Suprapubic skin (tissue), 4 donors: Measurements from ENCODE around the gene RAB17. TPM values are rescaled to one million over a fixed set of nuclear protein-coding genes. Genes with fewer than 3 reads are reported as not detected.
A peak's percentile ranks its signal among the peaks of the same experiment; 100 is the strongest.

Experiments used
- DNase-seq, 2 donors: peaks; one replicate each; pipeline ENCODE4 v3.0.0-alpha.2; 2019; ENCODE audit warnings: low spot score in 2 of 2
- H3K27ac ChIP-seq: fragments of 200-600 bp; sonication (generic); one replicate; pipeline ENCODE4 v1.5.1; 2019
- H3K27me3 ChIP-seq: fragments of 200-600 bp; sonication (generic); one replicate; pipeline ENCODE4 v1.5.1; 2019
- H3K36me3 ChIP-seq: fragments of 200-600 bp; sonication (generic); one replicate; pipeline ENCODE4 v1.5.1; 2019
- H3K4me1 ChIP-seq: fragments of 200-600 bp; sonication (generic); one replicate; pipeline ENCODE4 v1.5.1; 2019
- H3K4me3 ChIP-seq: fragments of 200-600 bp; sonication (generic); one replicate; pipeline ENCODE4 v1.5.1; 2019; ENCODE audit warnings: mild to moderate bottlenecking
- H3K9me3 ChIP-seq: fragments of 200-600 bp; sonication (generic); one replicate; pipeline ENCODE4 v1.5.1; 2019
- CTCF ChIP-seq, 2 donors: fragments of 200-600 bp in 1 of 2; fragments of 450-650 bp in 1 of 2; sonication (generic) in 1 of 2; IDR thresholded peaks; one replicate each; pipeline ENCODE4 v1.5.1; 2016 to 2019; ENCODE audit warnings: antibody characterized with exemption in 2 of 2, mild to moderate bottlenecking in 1 of 2, moderate library complexity in 1 of 2
- EP300 ChIP-seq: sonication (generic); formaldehyde crosslinking; IDR thresholded peaks from one replicate; pipeline ENCODE4 v1.6.1; 2017; ENCODE audit warnings: antibody characterized with exemption
- POLR2A ChIP-seq, 2 donors: fragments of 450-650 bp; IDR thresholded peaks; one replicate each; pipeline ENCODE4 v1.6.1; 2017; ENCODE audit warnings: antibody characterized with exemption in 2 of 2, mild to moderate bottlenecking in 2 of 2, moderate library complexity in 2 of 2
- POLR2AphosphoS5 ChIP-seq, 3 donors: sonication (generic); formaldehyde crosslinking; IDR thresholded peaks; one replicate each; pipeline ENCODE4 v1.6.1; 2017; ENCODE audit warnings: antibody characterized with exemption in 3 of 3
- WGBS: methylation state at CpG from one replicate; pipeline ENCODE4 v1.1.5; 2018; 5-methylcytosine and 5-hydroxymethylcytosine counted together
- total RNA-seq, 4 donors: library from RNA; depleted of rRNA; stranded (reverse); fragments of >200 nt; gene quantifications; one replicate each; pipeline ENCODE4 v1.1.0, GENCODE V29; 2016

Gene RAB17
- total RNA-seq, 4 donors from 2014 or later, result 3.3 to 8.5 (median 6.0) TPM

GRCh38 chr2:237563816-237564215 is 26.7 kb downstream of the RAB17 start:
- Histone ChIP-seq H3K27ac (no peak overlapping the region), H3K4me1 (peaks cover 12% of the 10 kb centered on the region), H3K27me3 (peaks cover 16% of the 10 kb centered on the region), H3K9me3 (no peaks in the 10 kb centered on the region), H3K4me3 (no peak overlapping the region), H3K36me3 (no peaks in the 10 kb centered on the region)
- DNase-seq, result no peak
- TF ChIP-seq CTCF (IDR thresholded peaks at IDR 0.05) (no peak), POLR2AphosphoS5 (IDR thresholded peaks at IDR 0.05) (no peak), POLR2A (IDR thresholded peaks at IDR 0.05) (no peak), EP300 (no peak)
- WGBS, result 39% methylated on average over 13 of the region's 14 CpGs

DNA sequence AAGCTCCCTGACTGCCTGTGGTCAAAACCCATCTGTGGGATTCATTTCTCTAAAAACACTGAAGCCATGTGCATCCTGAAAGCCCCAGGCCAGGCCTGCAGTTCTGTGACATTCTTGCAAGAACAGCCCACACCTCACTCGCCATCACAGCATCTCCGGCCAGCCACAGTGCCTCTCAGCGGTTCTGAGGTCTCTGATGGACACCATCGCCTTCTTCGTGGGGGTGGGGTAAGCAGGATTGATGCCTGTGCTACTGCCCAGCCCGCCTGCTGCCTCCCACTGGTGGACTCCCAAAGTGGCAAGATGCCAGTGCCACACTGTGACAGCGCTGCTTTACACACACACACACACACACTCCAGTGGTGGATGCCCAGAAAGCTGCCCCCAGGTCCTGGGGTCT is 29.3 kb downstream of the RAB17 start:
- WGBS, result 94% methylated on average over 5 of the region's 7 CpGs
- peaks cover 17% of the 10 kb centered on the region for H3K4me1 ChIP-seq
- no peaks in the 10 kb centered on the region for H3K9me3 ChIP-seq
- H3K36me3 ChIP-seq, result no peaks in the 10 kb centered on the region
- no peak overlapping the region for H3K4me3 ChIP-seq
- no peak for DNase-seq
- TF ChIP-seq CTCF (IDR thresholded peaks at IDR 0.05), result no peak
- TF ChIP-seq POLR2AphosphoS5 (IDR thresholded peaks at IDR 0.05), result no peak
- no peak for TF ChIP-seq POLR2A (IDR thresholded peaks at IDR 0.05)
- no peak overlapping the region for H3K27ac ChIP-seq
- H3K27me3 ChIP-seq, result peaks cover 16% of the 10 kb centered on the region

- Histone ChIP-seq H3K4me1 (peaks cover 17% of the 10 kb centered on the region), H3K27ac (no peak overlapping the region), H3K9me3 (peaks cover 7% of the 10 kb centered on the region), H3K4me3 (no peak overlapping the region), H3K36me3 (peaks cover 5% of the 10 kb centered on the region), H3K27me3 (peaks cover 9% of the 10 kb centered on the region)
- peak in 1 of 2 donors; percentile 91 for DNase-seq
- TF ChIP-seq POLR2AphosphoS5 (IDR thresholded peaks at IDR 0.05) (no peak), EP300 (no peak), POLR2A (IDR thresholded peaks at IDR 0.05) (no peak), CTCF (IDR thresholded peaks at IDR 0.05) (no peak)
- 38% methylated on average over 20 of the region's 22 CpGs for WGBS
Observed at GRCh38 chr2:237558961-237559641, 31.4 kb downstream of the RAB17 start.

GRCh38 chr2:237557633-237558015 is 32.9 kb downstream of the RAB17 start:
- peaks cover 17% of the 10 kb centered on the region for H3K4me1 ChIP-seq
- H3K36me3 ChIP-seq, result peaks cover 12% of the 10 kb centered on the region
- no peak overlapping the region for H3K27ac ChIP-seq
- no peak for DNase-seq
- TF ChIP-seq POLR2AphosphoS5 (IDR thresholded peaks at IDR 0.05), result no peak
- TF ChIP-seq POLR2A (IDR thresholded peaks at IDR 0.05), result no peak
- no peak for TF ChIP-seq CTCF (IDR thresholded peaks at IDR 0.05)
- no peak for TF ChIP-seq EP300
- no peaks in the 10 kb centered on the region for H3K27me3 ChIP-seq
- H3K9me3 ChIP-seq, result peaks cover 7% of the 10 kb centered on the region
- WGBS, result 49% methylated on average over 4 of the region's 4 CpGs
- H3K4me3 ChIP-seq, result no peak overlapping the region

DNA sequence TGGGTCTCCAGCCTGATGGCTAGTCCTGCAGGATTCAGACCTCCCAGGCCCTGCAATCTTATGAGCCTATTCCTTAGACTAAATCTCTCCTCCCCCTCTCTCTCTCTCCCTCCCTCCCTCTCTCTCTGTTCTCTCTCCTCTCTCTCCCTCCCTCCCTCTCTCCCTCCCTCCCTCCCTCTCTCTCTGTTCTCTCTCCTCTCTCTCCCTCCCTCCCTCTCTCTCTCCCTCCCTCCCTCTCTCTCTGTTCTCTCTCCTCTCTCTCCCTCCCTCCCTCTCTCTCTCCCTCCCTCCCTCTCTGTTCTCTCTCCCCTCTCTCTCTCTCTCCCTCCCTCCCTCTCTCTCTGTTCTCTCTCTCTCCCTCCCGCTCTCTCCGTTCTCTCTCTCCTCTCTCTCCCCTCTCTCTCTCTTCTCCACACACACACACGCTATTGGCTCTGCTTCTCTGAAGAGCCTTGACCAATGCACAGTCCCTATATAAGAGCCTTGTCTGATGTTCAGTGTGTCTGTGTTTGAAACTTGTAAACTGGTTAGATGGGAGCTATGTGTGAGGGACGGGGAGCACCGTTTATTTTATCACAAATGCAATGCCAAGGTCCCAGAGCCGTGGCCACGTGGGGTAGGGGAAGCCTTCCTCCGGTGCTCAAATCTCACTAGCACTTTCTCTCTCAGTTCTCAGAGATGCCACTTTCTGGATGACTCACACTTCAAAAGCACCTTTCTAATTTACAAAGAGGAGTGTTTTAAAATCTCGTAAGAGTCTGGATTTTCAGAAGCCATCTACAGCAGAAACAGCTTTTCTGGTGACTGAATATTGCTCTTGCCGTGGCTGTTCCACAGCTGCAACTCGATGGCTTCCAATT is 33.5 kb downstream of the RAB17 start:
- 70% methylated on average over 11 of the region's 11 CpGs for WGBS
- peaks cover 7% of the 10 kb centered on the region for H3K9me3 ChIP-seq
- peaks cover 17% of the 10 kb centered on the region for H3K4me1 ChIP-seq
- H3K4me3 ChIP-seq, result no peak overlapping the region
- no peak overlapping the region for H3K27ac ChIP-seq
- no peak for DNase-seq
- peaks cover 12% of the 10 kb centered on the region for H3K36me3 ChIP-seq
- H3K27me3 ChIP-seq, result no peaks in the 10 kb centered on the region
- TF ChIP-seq EP300 (no peak), POLR2AphosphoS5 (IDR thresholded peaks at IDR 0.05) (no peak), CTCF (IDR thresholded peaks at IDR 0.05) (no peak), POLR2A (IDR thresholded peaks at IDR 0.05) (no peak)
